Activated CD4-positive, alpha-beta T cell treated with anti-CD3 and anti-CD28 coated beads for 36 hours (primary cell): ENCODE data around the gene SLC25A34. TPM values are rescaled to one million over a fixed set of nuclear protein-coding genes. Genes with fewer than 3 reads are reported as not detected.

Experiments
- ATAC-seq: fragments of 200-7000 bp; cut with Tn5 transposase; one replicate; pipeline ENCODE4 v1.10.0; 2021; ENCODE audit warnings: mild to moderate bottlenecking, moderate library complexity
- CTCF ChIA-PET: fragments of 350-600 bp; sonication (Branson Sonifier 250); formaldehyde crosslinking; loops from one replicate; lab custom pipeline; 2021; ENCODE audit warnings: antibody characterized with exemption; lab: Charles Lee
- POLR2A ChIA-PET: fragments of 350-600 bp; sonication (Branson Sonifier 250); formaldehyde crosslinking; loops from one replicate; lab custom pipeline; 2021; ENCODE audit warnings: antibody characterized with exemption, inconsistent platforms; lab: Charles Lee
- DNase-seq: peaks from one replicate; pipeline ENCODE4 v3.0.0-alpha.2; 2020
- H3K27ac Mint-ChIP-seq: one replicate; pipeline ENCODE4 v1.8.0; 2021; ENCODE audit warnings: mixed read lengths
- H3K27me3 Mint-ChIP-seq: one replicate; pipeline ENCODE4 v1.8.0; 2021; ENCODE audit warnings: mixed read lengths
- H3K36me3 Mint-ChIP-seq: one replicate; pipeline ENCODE4 v1.8.0; 2021; ENCODE audit warnings: low read depth, mixed read lengths
- H3K4me1 Mint-ChIP-seq: one replicate; pipeline ENCODE4 v1.8.0; 2021; ENCODE audit warnings: mixed read lengths
- H3K4me3 Mint-ChIP-seq: one replicate; pipeline ENCODE4 v1.8.0; 2021; ENCODE audit warnings: mild to moderate bottlenecking, moderate library complexity, mixed read lengths
- H3K9me3 Mint-ChIP-seq: one replicate; pipeline ENCODE4 v1.8.0; 2021; ENCODE audit warnings: low read depth, mixed read lengths
- intact Hi-C, 2 experiments: fragments of 100-400 bp; cut with DNase I in 1 of 2; cut with micrococcal nuclease in 1 of 2; formaldehyde crosslinking; loops; one replicate each; pipeline versions ENCODE4 v1.14.2 to v1.15.1; 2022 to 2024; cut with DNase I, micrococcal nuclease
- total RNA-seq, 2 experiments: library from RNA; stranded (reverse); gene quantifications; one replicate each; pipeline ENCODE4 v1.2.3, GENCODE V29; 2021

The SLC25A34 gene
- total RNA-seq, 2 experiments from 2014 or later: 0.82 to 0.86 TPM

GRCh38 chr1:15702722-15703550 is 33.1 kb upstream of the SLC25A34 start:
- Mint-ChIP-seq H3K27me3 (no peaks in the 10 kb centered on the region), H3K4me3 (no peak overlapping the region), H3K36me3 (peaks cover 15% of the 10 kb centered on the region), H3K9me3 (no peaks in the 10 kb centered on the region), H3K4me1 (peaks cover 9% of the 10 kb centered on the region), H3K27ac (no peak overlapping the region)
- ChIA-PET POLR2A (no interaction called here), CTCF (no interaction called here)
- ATAC-seq: no peak
- no peak for DNase-seq
- intact Hi-C loops: no loop called here

GRCh38 chr1:15703562-15703961 is 32.5 kb upstream of the SLC25A34 start:
- POLR2A ChIA-PET: no interaction called here
- ATAC-seq (no peak), DNase-seq (no peak)
- intact Hi-C loops: no loop called here
- Mint-ChIP-seq H3K4me1 (peaks cover 7% of the 10 kb centered on the region), H3K4me3 (no peak overlapping the region), H3K36me3 (peaks cover 15% of the 10 kb centered on the region), H3K9me3 (no peaks in the 10 kb centered on the region), H3K27ac (no peak overlapping the region), H3K27me3 (no peaks in the 10 kb centered on the region)
- CTCF ChIA-PET: interaction anchor here (0.6 kb wide), 1 partner anchor 110 kb away, joined by 3 read pairs; no protein-coding TSS in a partner anchor

DNA sequence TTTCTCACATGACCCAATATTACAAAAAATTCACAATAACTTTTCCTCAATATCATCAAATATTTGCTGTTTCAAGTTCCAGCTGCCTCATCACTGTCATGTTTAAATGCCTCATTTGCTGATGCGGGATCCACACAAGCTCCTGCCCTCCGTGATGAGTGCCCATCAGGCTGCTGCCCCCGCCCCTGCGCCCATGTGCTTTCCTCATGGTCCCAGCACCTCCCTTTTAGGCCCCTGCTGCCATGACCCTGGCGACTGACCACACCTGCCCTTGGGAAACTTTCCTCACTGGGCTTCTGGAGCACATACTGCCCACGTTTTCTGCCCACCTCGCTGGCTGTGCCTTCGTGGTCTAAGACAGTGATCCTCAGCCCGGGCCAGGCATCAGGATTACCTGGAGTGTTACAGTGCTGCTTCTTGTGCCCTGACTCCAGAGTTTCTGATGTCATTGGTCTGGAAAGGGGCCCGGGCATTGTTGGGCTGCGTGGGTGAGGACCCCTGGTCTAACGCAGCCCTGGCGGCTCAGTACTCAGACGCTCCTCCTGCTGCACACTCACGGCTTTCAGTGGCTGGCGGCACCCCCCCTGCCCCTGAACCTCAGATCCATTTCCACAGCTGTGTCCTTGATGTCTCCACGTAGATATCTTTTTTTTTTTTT is 31.4 kb upstream of the SLC25A34 start:
- no peak for DNase-seq
- peaks cover 12% of the 10 kb centered on the region for H3K36me3 Mint-ChIP-seq
- ATAC-seq: no peak
- intact Hi-C loops: no loop called here
- no peaks in the 10 kb centered on the region for H3K27me3 Mint-ChIP-seq
- ChIA-PET CTCF (interaction anchor here (1.1 kb wide), 1 partner anchor 20 kb away, joined by 3 read pairs; no protein-coding TSS in a partner anchor), POLR2A (interaction anchor here (0.6 kb wide), 1 partner anchor 14 kb away, joined by 4 read pairs; no protein-coding TSS in a partner anchor)
- H3K4me1 Mint-ChIP-seq: peaks cover 7% of the 10 kb centered on the region
- H3K27ac Mint-ChIP-seq: no peak overlapping the region
- no peaks in the 10 kb centered on the region for H3K9me3 Mint-ChIP-seq
- no peak overlapping the region for H3K4me3 Mint-ChIP-seq

- H3K4me3 Mint-ChIP-seq: no peak overlapping the region
Measured at GRCh38 chr1:15705184-15705566, 30.9 kb upstream of the SLC25A34 start.

GRCh38 chr1:15706751-15707150 is 29.3 kb upstream of the SLC25A34 start:
- ATAC-seq (no peak), DNase-seq (no peak)
- Mint-ChIP-seq H3K4me3 (no peak overlapping the region), H3K27ac (no peak overlapping the region), H3K36me3 (peaks cover 10% of the 10 kb centered on the region), H3K4me1 (peaks cover 9% of the 10 kb centered on the region), H3K9me3 (no peaks in the 10 kb centered on the region), H3K27me3 (no peaks in the 10 kb centered on the region)
- ChIA-PET CTCF (no interaction called here), POLR2A (no interaction called here)
- intact Hi-C loops: no loop called here

More at GRCh38 chr1:15705184-15705566, 30.9 kb upstream of the SLC25A34 start:
- POLR2A ChIA-PET: interaction anchor here (0.6 kb wide), 1 partner anchor 14 kb away, joined by 4 read pairs; no protein-coding TSS in a partner anchor
- no peak overlapping the region for H3K27ac Mint-ChIP-seq
- DNase-seq (no peak), ATAC-seq (no peak)
- CTCF ChIA-PET: interaction anchor here (1.1 kb wide), 1 partner anchor 20 kb away, joined by 3 read pairs; no protein-coding TSS in a partner anchor
- no peaks in the 10 kb centered on the region for H3K27me3 Mint-ChIP-seq
- H3K9me3 Mint-ChIP-seq: no peaks in the 10 kb centered on the region
- peaks cover 12% of the 10 kb centered on the region for H3K36me3 Mint-ChIP-seq
- H3K4me1 Mint-ChIP-seq: peaks cover 7% of the 10 kb centered on the region
- intact Hi-C loops: no loop called here

DNA sequence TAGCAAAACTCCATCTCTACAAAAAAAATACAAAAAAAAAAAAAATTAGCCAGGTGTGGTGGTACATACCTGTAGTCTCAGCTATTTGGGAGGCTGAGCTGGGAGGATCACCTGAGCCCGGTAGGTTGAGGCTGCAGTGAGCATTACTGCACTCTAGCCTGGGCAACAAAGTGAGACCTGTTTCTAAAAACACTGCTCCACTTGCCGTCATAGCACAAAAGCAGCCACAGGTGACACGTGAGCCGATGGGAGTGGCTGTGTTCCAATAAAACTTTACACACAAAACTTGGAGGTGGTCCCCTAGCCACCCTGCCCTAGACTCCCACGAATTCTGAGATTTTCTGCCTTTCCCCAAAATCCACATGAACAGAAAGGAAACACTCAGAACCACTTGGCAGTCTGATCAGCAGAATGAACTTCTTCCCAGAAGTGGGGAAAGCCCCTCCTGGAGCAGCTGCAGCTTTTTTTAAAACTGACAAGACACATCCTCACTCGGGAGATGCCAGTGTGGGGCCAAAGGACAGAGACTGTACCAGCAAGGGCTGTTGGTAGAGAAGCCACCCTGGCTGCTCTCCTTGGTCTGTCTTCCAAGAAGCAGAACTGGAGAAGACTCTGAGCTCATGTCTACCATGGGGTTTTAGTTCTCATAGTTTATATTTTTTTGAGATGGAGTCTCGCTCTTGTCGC is 28.7 kb upstream of the SLC25A34 start:
- intact Hi-C loops: no loop called here
- no peaks in the 10 kb centered on the region for H3K9me3 Mint-ChIP-seq
- peaks cover 9% of the 10 kb centered on the region for H3K4me1 Mint-ChIP-seq
- H3K36me3 Mint-ChIP-seq: peaks cover 9% of the 10 kb centered on the region
- H3K4me3 Mint-ChIP-seq: no peak overlapping the region
- no peak for ATAC-seq
- ChIA-PET POLR2A (no interaction called here), CTCF (interaction anchor here (1.1 kb wide), 1 partner anchor 42 kb away, joined by 4 read pairs; no protein-coding TSS in a partner anchor)
- H3K27me3 Mint-ChIP-seq: no peaks in the 10 kb centered on the region
- no peak overlapping the region for H3K27ac Mint-ChIP-seq
- DNase-seq: no peak

- Mint-ChIP-seq H3K27me3 (no peaks in the 10 kb centered on the region), H3K36me3 (peaks cover 9% of the 10 kb centered on the region), H3K4me1 (peaks cover 5% of the 10 kb centered on the region), H3K4me3 (no peak overlapping the region), H3K27ac (no peak overlapping the region), H3K9me3 (no peaks in the 10 kb centered on the region)
- intact Hi-C loops: no loop called here
- ATAC-seq (no peak), DNase-seq (no peak)
- CTCF ChIA-PET: interaction anchor here (0.6 to 1.0 kb wide), 2 partner anchors 9 to 112 kb away, joined by 3 read pairs; no protein-coding TSS in a partner anchor
- POLR2A ChIA-PET: no interaction called here
Measured at GRCh38 chr1:15708486-15709137, 27.4 kb upstream of the SLC25A34 start.

DNA sequence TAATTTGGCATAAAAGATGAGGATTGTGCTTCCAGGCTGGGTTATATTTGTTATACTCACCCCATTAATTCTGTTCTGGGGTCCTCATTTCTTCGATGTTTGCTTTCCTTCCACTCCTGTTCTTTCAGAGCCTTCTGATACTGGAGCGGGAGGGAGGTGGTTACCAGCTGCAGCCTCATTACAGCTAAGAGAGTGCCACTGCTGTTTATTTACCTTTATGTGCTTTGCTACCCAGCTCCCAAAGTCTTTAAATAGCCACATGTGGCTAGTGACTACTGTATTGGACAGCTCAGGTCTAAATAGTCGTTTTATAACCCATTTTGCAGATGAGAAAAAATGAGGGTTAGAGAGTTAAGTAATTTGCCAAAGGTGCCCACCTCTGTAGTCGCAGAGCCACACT is 26.8 kb upstream of the SLC25A34 start:
- no peaks in the 10 kb centered on the region for H3K27me3 Mint-ChIP-seq

GRCh38 chr1:15712168-15712567 is 23.9 kb upstream of the SLC25A34 start:
- DNase-seq (no peak), ATAC-seq (no peak)
- POLR2A ChIA-PET: no interaction called here
- Mint-ChIP-seq H3K4me1 (peaks cover 2% of the 10 kb centered on the region), H3K4me3 (no peak overlapping the region), H3K36me3 (no peaks in the 10 kb centered on the region), H3K9me3 (no peaks in the 10 kb centered on the region), H3K27me3 (no peaks in the 10 kb centered on the region), H3K27ac (no peak overlapping the region)
- intact Hi-C loops: no loop called here
- CTCF ChIA-PET: no interaction called here

More for the DNA sequence above, 26.8 kb upstream of the SLC25A34 start:
- Mint-ChIP-seq H3K36me3 (peaks cover 9% of the 10 kb centered on the region), H3K4me1 (peaks cover 3% of the 10 kb centered on the region), H3K9me3 (no peaks in the 10 kb centered on the region), H3K4me3 (no peak overlapping the region), H3K27ac (no peak overlapping the region)
- DNase-seq: no peak
- POLR2A ChIA-PET: interaction anchor here (0.6 kb wide), 1 partner anchor 822 kb away, joined by 4 read pairs; no protein-coding TSS in a partner anchor
- CTCF ChIA-PET: interaction anchor here (0.5 to 1.0 kb wide), 3 partner anchors 9 to 328 kb away, joined by 3 read pairs; no protein-coding TSS in a partner anchor
- intact Hi-C loops: no loop called here
- no peak for ATAC-seq

DNA sequence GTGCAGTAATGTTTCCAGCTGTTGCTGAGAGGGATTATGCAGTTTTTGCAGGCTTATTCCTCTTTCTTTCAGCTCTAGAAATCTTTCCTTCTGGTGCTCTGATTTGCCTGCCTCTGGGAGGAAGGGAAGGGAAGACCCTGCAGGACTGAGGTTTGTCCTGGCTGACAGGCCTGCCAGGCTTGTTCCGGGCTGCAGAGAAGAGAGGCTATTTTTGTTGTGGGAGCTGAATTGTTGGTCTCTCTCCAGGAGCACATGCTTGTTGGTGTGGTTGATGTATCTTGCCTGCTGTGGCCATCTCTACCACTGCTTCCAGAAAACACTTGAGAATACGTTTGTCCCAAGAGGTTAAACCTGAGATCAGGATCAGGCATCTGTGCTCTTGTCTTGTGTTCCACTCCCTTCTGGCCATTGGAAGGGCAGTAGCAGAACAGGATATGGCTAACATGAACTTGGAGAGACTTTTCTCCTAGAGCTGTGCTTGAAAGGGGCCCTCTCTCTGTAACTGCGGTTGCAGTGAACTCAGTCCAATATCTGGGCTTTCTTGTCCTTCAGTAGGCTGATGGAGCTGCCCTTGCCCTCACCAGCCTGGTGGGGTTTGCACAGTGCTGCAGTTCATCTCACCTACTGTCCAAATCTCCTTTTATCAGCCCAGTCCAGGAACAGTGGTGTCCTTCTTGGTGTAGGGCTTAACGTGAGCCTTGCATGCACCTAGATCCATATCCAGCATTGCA is 21.5 kb upstream of the SLC25A34 start:
- intact Hi-C loops: no loop called here
- CTCF ChIA-PET: no interaction called here
- no peak overlapping the region for H3K27ac Mint-ChIP-seq
- no peak for ATAC-seq
- H3K27me3 Mint-ChIP-seq: no peaks in the 10 kb centered on the region
- no peak for DNase-seq
- H3K36me3 Mint-ChIP-seq: peaks cover 5% of the 10 kb centered on the region
- no peaks in the 10 kb centered on the region for H3K9me3 Mint-ChIP-seq
- POLR2A ChIA-PET: no interaction called here
- peaks cover 2% of the 10 kb centered on the region for H3K4me1 Mint-ChIP-seq
- H3K4me3 Mint-ChIP-seq: no peak overlapping the region
